ENCODE data around the gene SPATA6L.

DNA sequence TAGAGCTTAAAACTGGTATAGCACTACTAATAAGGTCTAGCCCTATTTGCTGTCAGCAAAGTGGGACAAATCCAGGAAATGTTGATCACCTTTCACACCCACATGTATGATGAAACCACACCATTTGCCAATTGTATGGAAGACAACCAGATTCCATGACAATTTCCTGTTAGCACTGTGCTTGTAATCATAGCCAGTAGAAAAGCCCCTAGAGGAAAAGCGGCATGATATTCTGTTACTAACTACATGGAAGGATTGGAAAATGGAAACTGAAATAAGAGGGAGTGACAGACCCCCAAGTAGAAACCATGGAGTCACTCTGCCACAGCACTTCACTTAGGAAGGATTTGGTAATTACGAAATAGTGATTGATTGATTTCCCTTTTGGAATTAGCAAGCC is 923 bp downstream of the SPATA6L start:
- TF ChIP-seq YY1 (IDR thresholded peaks at IDR 0.05; ENCODE audit: low read depth) (no peak), TAF1 (IDR thresholded peaks at IDR 0.05; ENCODE audit: borderline replicate concordance, low read depth, low read length) (no peak), EZH2phosphoT487 (IDR thresholded peaks at IDR 0.05; ENCODE audit: borderline replicate concordance, low read depth) (no peak), POLR2AphosphoS5 (IDR thresholded peaks at IDR 0.05; ENCODE audit: low read depth, low read length) (no peak), JUND (IDR thresholded peaks at IDR 0.05) (no peak), RCOR1 (IDR thresholded peaks at IDR 0.05; ENCODE audit: low read length) (no peak), TEAD4 (IDR thresholded peaks at IDR 0.05; ENCODE audit: borderline replicate concordance, insufficient read depth) (no peak), RAD21 (IDR thresholded peaks at IDR 0.05; ENCODE audit: low read length) (no peak), SIN3A (IDR thresholded peaks at IDR 0.05; ENCODE audit: borderline replicate concordance, low read depth, low read length) (no peak), EP300 (IDR thresholded peaks at IDR 0.05; ENCODE audit: borderline replicate concordance in 1 of 2, low read depth in 1 of 2, low read length in 1 of 2) (no peak)
- TF ChIP-seq, protein P1, sequence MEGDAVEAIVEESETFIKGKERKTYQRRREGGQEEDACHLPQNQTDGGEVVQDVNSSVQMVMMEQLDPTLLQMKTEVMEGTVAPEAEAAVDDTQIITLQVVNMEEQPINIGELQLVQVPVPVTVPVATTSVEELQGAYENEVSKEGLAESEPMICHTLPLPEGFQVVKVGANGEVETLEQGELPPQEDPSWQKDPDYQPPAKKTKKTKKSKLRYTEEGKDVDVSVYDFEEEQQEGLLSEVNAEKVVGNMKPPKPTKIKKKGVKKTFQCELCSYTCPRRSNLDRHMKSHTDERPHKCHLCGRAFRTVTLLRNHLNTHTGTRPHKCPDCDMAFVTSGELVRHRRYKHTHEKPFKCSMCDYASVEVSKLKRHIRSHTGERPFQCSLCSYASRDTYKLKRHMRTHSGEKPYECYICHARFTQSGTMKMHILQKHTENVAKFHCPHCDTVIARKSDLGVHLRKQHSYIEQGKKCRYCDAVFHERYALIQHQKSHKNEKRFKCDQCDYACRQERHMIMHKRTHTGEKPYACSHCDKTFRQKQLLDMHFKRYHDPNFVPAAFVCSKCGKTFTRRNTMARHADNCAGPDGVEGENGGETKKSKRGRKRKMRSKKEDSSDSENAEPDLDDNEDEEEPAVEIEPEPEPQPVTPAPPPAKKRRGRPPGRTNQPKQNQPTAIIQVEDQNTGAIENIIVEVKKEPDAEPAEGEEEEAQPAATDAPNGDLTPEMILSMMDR (IDR thresholded peaks at IDR 0.05), result no peak
- TF ChIP-seq, protein P2, sequence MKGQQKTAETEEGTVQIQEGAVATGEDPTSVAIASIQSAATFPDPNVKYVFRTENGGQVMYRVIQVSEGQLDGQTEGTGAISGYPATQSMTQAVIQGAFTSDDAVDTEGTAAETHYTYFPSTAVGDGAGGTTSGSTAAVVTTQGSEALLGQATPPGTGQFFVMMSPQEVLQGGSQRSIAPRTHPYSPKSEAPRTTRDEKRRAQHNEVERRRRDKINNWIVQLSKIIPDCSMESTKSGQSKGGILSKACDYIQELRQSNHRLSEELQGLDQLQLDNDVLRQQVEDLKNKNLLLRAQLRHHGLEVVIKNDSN (IDR thresholded peaks at IDR 0.05; ENCODE audit: borderline replicate concordance, low read depth), result no peak

Data from SK-N-SH (cell line).